IMR-90 (cell line): ENCODE results near the gene IMP3. TPM values are rescaled to one million over a fixed set of nuclear protein-coding genes. Genes with fewer than 3 reads are reported as not detected.
A peak's percentile ranks its signal among the peaks of the same experiment; 100 is the strongest.

Experiments used
- ATAC-seq: fragments of 200-7000 bp; cut with Tn5 transposase; 2 replicates; pipeline ENCODE4 v1.9.1; 2020; ENCODE audit warnings: low read depth, mild to moderate bottlenecking, moderate library complexity
- BruUV-seq: library from RNA; stranded (reverse); fragments of 400-500 nt; replicated peaks from 2 replicates; lab custom pipeline; 2021; lab: Mats Ljungman, UMichigan
- CTCF ChIA-PET: fragments of 300-600 bp; formaldehyde crosslinking; extraction: SDS; loops from one replicate; lab custom pipeline; 2021; ENCODE audit warnings: antibody characterized with exemption; lab: Yijun Ruan, JAX
- POLR2A ChIA-PET: fragments of 300-600 bp; sonication (Branson Sonifier 250); formaldehyde crosslinking; loops from one replicate; lab custom pipeline; 2022; ENCODE audit warnings: antibody characterized with exemption; ENCODE audit not compliant: unreplicated experiment; lab: Charles Lee
- DNase-seq: peaks from one replicate; pipeline ENCODE4 v3.0.0; 2013
- H2AFZ ChIP-seq: replicated peaks from 2 replicates; pipeline ENCODE3; 2013; ENCODE audit warnings: low read length, mild to moderate bottlenecking; ENCODE audit not compliant: poor library complexity
- H2AK5ac ChIP-seq: 2 replicates; pipeline ENCODE4 v1.6.1; 2013; ENCODE audit warnings: low read depth, low read length, inconsistent platforms
- H2AK9ac ChIP-seq: replicated peaks from 2 replicates; pipeline ENCODE3; 2013; ENCODE audit warnings: mild to moderate bottlenecking, low read depth, low read length, moderate library complexity; ENCODE audit not compliant: poor library complexity
- H2BK120ac ChIP-seq: 2 replicates; pipeline ENCODE4 v1.6.1; 2013; ENCODE audit warnings: low read depth, low read length, inconsistent platforms
- H2BK15ac ChIP-seq: 3 replicates; pipeline ENCODE4 v1.6.1; 2013; ENCODE audit warnings: low read depth, low read length, inconsistent platforms
- H2BK20ac ChIP-seq: 2 replicates; pipeline ENCODE4 v1.6.1; 2013; ENCODE audit warnings: low read depth, mild to moderate bottlenecking, inconsistent platforms, low read length, moderate library complexity
- H2BK5ac ChIP-seq: 2 replicates; pipeline ENCODE4 v1.6.1; 2013; ENCODE audit warnings: mild to moderate bottlenecking, low read depth, low read length, inconsistent platforms; ENCODE audit not compliant: poor library complexity, severe bottlenecking
- H3K14ac ChIP-seq: replicated peaks from 2 replicates; pipeline ENCODE4 v1.6.1; 2013; ENCODE audit warnings: low read depth, low read length, inconsistent platforms
- H3K18ac ChIP-seq: 2 replicates; pipeline ENCODE4 v1.6.1; 2013; ENCODE audit warnings: low read depth, low read length, control low read depth
- H3K23ac ChIP-seq: 2 replicates; pipeline ENCODE4 v1.6.1; 2013; ENCODE audit warnings: low read depth, low read length, inconsistent platforms
- H3K27ac ChIP-seq: 2 replicates; pipeline ENCODE4 v1.5.1; 2013; ENCODE audit warnings: mild to moderate bottlenecking, control low read depth, low read length; ENCODE audit not compliant: insufficient read depth
- H3K27me3 ChIP-seq: 2 replicates; pipeline ENCODE4 v1.6.1; 2013; ENCODE audit warnings: low read length; ENCODE audit not compliant: control insufficient read depth, insufficient read depth
- H3K36me3 ChIP-seq: 2 replicates; pipeline ENCODE4 v1.6.1; 2013; ENCODE audit warnings: low read length, mixed read lengths; ENCODE audit not compliant: control insufficient read depth, insufficient read depth
- H3K4ac ChIP-seq: 2 replicates; pipeline ENCODE4 v1.6.1; 2013; ENCODE audit warnings: low read depth, low read length, inconsistent platforms
- H3K4me1 ChIP-seq: 2 replicates; pipeline ENCODE4 v1.6.1; 2013; ENCODE audit warnings: low read length, mixed read lengths; ENCODE audit not compliant: control insufficient read depth, insufficient read depth
- H3K4me2 ChIP-seq: 2 replicates; pipeline ENCODE4 v1.6.1; 2013; ENCODE audit warnings: low read depth, mild to moderate bottlenecking, control low read depth, low read length, moderate library complexity
- H3K4me3 ChIP-seq: 2 replicates; pipeline ENCODE4 v1.5.1; 2013; ENCODE audit warnings: low read depth, mild to moderate bottlenecking, control low read depth, low read length, moderate library complexity; ENCODE audit not compliant: insufficient read depth
- H3K56ac ChIP-seq: 2 replicates; pipeline ENCODE4 v1.6.1; 2013; ENCODE audit warnings: low read length, inconsistent platforms; ENCODE audit not compliant: insufficient read depth; ENCODE audit errors: extremely low read depth
- H3K79me1 ChIP-seq, 2 experiments: 2 replicates each; pipeline ENCODE4 v1.6.1; 2013; ENCODE audit warnings: low read length in 2 of 2, inconsistent platforms in 1 of 2, low read depth in 1 of 2
- H3K9ac ChIP-seq: 2 replicates; pipeline ENCODE4 v1.6.1; 2013; ENCODE audit warnings: low read depth, low read length, control low read depth
- H3K9me1 ChIP-seq: 2 replicates; pipeline ENCODE4 v1.6.1; 2013; ENCODE audit warnings: low read length, inconsistent platforms; ENCODE audit not compliant: insufficient read depth
- H3K9me3 ChIP-seq: 2 replicates; pipeline ENCODE4 v1.6.1; 2013; ENCODE audit warnings: low read length; ENCODE audit not compliant: control insufficient read depth, insufficient read depth
- H4K20me1 ChIP-seq: 2 replicates; pipeline ENCODE4 v1.6.1; 2013; ENCODE audit warnings: low read length, inconsistent platforms; ENCODE audit not compliant: insufficient read depth
- H4K5ac ChIP-seq: 2 replicates; pipeline ENCODE4 v1.6.1; 2013; ENCODE audit warnings: mild to moderate bottlenecking, low read depth, low read length, control low read depth
- H4K8ac ChIP-seq, 2 experiments: 2 replicates each; pipeline ENCODE4 v1.6.1; 2013; ENCODE audit warnings: low read depth in 2 of 2, low read length in 2 of 2, control low read depth in 1 of 2, inconsistent platforms in 1 of 2
- H4K91ac ChIP-seq: 2 replicates; pipeline ENCODE4 v1.6.1; 2013; ENCODE audit warnings: low read depth, low read length, inconsistent platforms; ENCODE audit not compliant: insufficient read depth
- BHLHE40 ChIP-seq: fragments of 150-350 bp; IDR thresholded peaks from 2 replicates; pipeline ENCODE4 v1.6.1; 2016; ENCODE audit warnings: mild to moderate bottlenecking, low read depth, low read length
- CEBPB ChIP-seq: IDR thresholded peaks from 2 replicates; pipeline ENCODE4 v1.6.1; 2012; ENCODE audit warnings: low read depth, low read length, improper control_type of control experiment
- CHD1 ChIP-seq: IDR thresholded peaks from 2 replicates; pipeline ENCODE4 v1.6.1; 2012; ENCODE audit warnings: low read depth, low read length, improper control_type of control experiment
- ELK1 ChIP-seq: fragments of 150-350 bp; IDR thresholded peaks from 2 replicates; pipeline ENCODE4 v1.6.1; 2016; ENCODE audit warnings: low read depth, mild to moderate bottlenecking, low read length, moderate library complexity, borderline replicate concordance
- FOS ChIP-seq: fragments of 150-350 bp; IDR thresholded peaks from 2 replicates; pipeline ENCODE4 v1.6.1; 2016; ENCODE audit warnings: low read depth, low read length
- MAFK ChIP-seq: IDR thresholded peaks from 2 replicates; pipeline ENCODE4 v1.6.1; 2012; ENCODE audit warnings: low read depth, low read length, improper control_type of control experiment
- MAZ ChIP-seq: IDR thresholded peaks from 2 replicates; pipeline ENCODE4 v1.6.1; 2012; ENCODE audit warnings: low read depth, mild to moderate bottlenecking, low read length, improper control_type of control experiment, moderate library complexity, borderline replicate concordance
- MXI1 ChIP-seq: IDR thresholded peaks from 2 replicates; pipeline ENCODE4 v1.6.1; 2012; ENCODE audit warnings: low read depth, mild to moderate bottlenecking, low read length, moderate library complexity, borderline replicate concordance
- NFE2L2 ChIP-seq: fragments of 150-350 bp; IDR thresholded peaks from 2 replicates; pipeline ENCODE4 v1.6.1; 2016; ENCODE audit warnings: low read depth, mild to moderate bottlenecking, low read length
- POLR2A ChIP-seq: IDR thresholded peaks from 2 replicates; pipeline ENCODE4 v1.6.1; 2012; ENCODE audit warnings: mild to moderate bottlenecking, low read depth, low read length
- RAD21 ChIP-seq: IDR thresholded peaks from 2 replicates; pipeline ENCODE4 v1.6.1; 2012; ENCODE audit warnings: low read length, improper control_type of control experiment
- RCOR1 ChIP-seq: IDR thresholded peaks from 2 replicates; pipeline ENCODE4 v1.6.1; 2012; ENCODE audit warnings: mild to moderate bottlenecking, low read length, improper control_type of control experiment; ENCODE audit not compliant: insufficient replicate concordance
- RFX5 ChIP-seq: IDR thresholded peaks from 2 replicates; pipeline ENCODE4 v1.8.0; 2012; ENCODE audit warnings: low read depth, mild to moderate bottlenecking, low read length, moderate library complexity
- SMC3 ChIP-seq: fragments of 150-350 bp; IDR thresholded peaks from 2 replicates; pipeline ENCODE4 v1.6.1; 2016; ENCODE audit warnings: low read depth, mild to moderate bottlenecking, antibody characterized with exemption, low read length, moderate library complexity
- USF2 ChIP-seq: fragments of 150-350 bp; IDR thresholded peaks from 2 replicates; pipeline ENCODE4 v1.6.1; 2017; ENCODE audit warnings: mild to moderate bottlenecking, antibody characterized with exemption, low read length, low read depth
- WGBS, 2 experiments: methylation state at CpG; one replicate each; pipeline versions ENCODE4 v1.1.5 to v1.1.7; 2013; ENCODE audit warnings: missing lambda C conversion rate in 2 of 2; ENCODE audit not compliant: insufficient read length in 1 of 2; ENCODE audit errors: extremely low coverage in 2 of 2; 5-methylcytosine and 5-hydroxymethylcytosine counted together
- dilution Hi-C: fragments of 300-500 bp; cut with HindIII; formaldehyde crosslinking; loops from one replicate; pipeline ENCODE4 v1.14.3; 2018; ENCODE audit warnings: low sequenced_read_pairs; ENCODE audit not compliant: unreplicated experiment
- in situ Hi-C: fragments of 300-500 bp; cut with MboI; formaldehyde crosslinking; loops from 3 replicates; pipeline ENCODE4 v1.14.3; 2019; ENCODE audit warnings: low sequenced_read_pairs, inconsistent platforms, mixed read lengths
- intact Hi-C: fragments of 100-400 bp; cut with micrococcal nuclease; formaldehyde crosslinking; loops from 2 replicates; pipeline ENCODE4 v1.10.0; 2022
- polyA plus RNA-seq, 3 experiments: library from polyadenylated mRNA; depleted of rRNA; stranded (reverse); fragments of >200 nt; gene quantifications; 2 replicates each; pipeline ENCODE4 v1.2.3, GENCODE V29; 2012; ENCODE audit warnings: low replicate concordance in 1 of 3
- total RNA-seq: library from RNA; depleted of rRNA; stranded (reverse); fragments of >200 nt; gene quantifications from 2 replicates; pipeline ENCODE4 v1.2.3, GENCODE V29; 2012
- TF ChIP-seq, protein P1 (sequence below): conservative IDR thresholded peaks from 2 replicates; pipeline ENCODE4 v1.5.1; 2012; ENCODE audit warnings: mild to moderate bottlenecking, low read depth, low read length, improper control_type of control experiment

IMP3 gene
- total and polyA plus RNA-seq, 2 of the 4 experiments (the other 2 are of a cell fraction), result 42.1 to 59.3 TPM

DNA sequence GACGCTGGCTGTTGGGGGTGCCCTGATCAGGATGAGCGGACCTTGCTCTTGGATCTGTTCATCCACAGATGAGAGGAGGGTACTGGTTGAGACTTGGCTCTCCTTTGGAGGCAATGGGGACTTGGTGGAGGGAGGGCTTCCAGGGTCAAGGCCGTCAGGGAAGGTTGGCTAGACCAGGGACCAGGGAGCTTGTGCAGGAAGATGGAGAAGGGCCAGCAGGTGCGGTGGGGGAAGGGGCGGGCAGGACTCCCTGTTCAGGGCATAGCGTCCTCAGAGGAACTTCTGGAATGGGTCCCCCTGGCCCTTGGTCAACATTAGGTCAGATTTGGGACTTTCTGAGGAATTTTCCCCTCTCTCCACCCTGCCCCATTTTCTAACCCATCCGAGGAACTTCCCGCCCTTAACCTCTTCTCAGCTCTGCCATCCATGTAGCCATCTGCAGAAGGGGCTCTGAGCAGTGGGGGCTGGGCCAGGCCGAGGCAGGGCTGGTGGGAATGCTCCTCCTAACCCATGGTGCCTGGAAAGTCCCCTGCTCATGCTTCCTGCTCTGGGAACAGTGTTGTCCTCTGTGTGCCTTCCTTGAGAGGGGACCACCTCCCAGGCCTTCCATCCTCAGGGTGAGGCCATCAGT is 19.2 kb upstream of the IMP3 start:
- Histone ChIP-seq H3K79me1 (peaks cover 17 to 92% of the 10 kb centered on the region in 2 experiments), H3K9me3 (no peaks in the 10 kb centered on the region), H4K5ac (no peak overlapping the region), H2BK20ac (no peak overlapping the region), H4K91ac (no peak overlapping the region), H2BK120ac (no peak overlapping the region), H3K4me3 (no peak overlapping the region), H3K27me3 (no peaks in the 10 kb centered on the region), H2AK9ac (peak overlapping the region; percentile 70), H3K9ac (no peak overlapping the region), H3K4me1 (peaks cover 24% of the 10 kb centered on the region), H4K8ac (no peak overlapping the region), H3K14ac (no peak overlapping the region), H3K4me2 (no peak overlapping the region), H2BK5ac (peak overlapping the region; percentile 12), H3K56ac (no peak overlapping the region), H3K18ac (no peak overlapping the region), H3K4ac (0 out of 2 replicates have a peak overlapping the region, but pooled peaks have one; percentile 18), H3K27ac (no peak overlapping the region), H3K23ac (no peak overlapping the region), H3K9me1 (peaks cover 38% of the 10 kb centered on the region), H3K36me3 (peaks cover 51% of the 10 kb centered on the region), H2BK15ac (no peak overlapping the region), H2AFZ (no peak overlapping the region), H2AK5ac (peak overlapping the region; percentile 68), H4K20me1 (peaks cover 50% of the 10 kb centered on the region)
- BruUV-seq, result no TSS peak
- POLR2A ChIA-PET, result no interaction called here
- intact Hi-C loops, result no loop called here
- CTCF ChIA-PET, result no interaction called here
- dilution Hi-C loops, result no loop called here
- DNase-seq (no peak), ATAC-seq (no peak)
- WGBS, 2 experiments, result 90% methylated on average over 3 of the region's 9 CpGs; no CpG with 5 or more reads in 1 of the 2 experiments
- no peak for TF ChIP-seq SMC3
- TF ChIP-seq, protein P1, sequence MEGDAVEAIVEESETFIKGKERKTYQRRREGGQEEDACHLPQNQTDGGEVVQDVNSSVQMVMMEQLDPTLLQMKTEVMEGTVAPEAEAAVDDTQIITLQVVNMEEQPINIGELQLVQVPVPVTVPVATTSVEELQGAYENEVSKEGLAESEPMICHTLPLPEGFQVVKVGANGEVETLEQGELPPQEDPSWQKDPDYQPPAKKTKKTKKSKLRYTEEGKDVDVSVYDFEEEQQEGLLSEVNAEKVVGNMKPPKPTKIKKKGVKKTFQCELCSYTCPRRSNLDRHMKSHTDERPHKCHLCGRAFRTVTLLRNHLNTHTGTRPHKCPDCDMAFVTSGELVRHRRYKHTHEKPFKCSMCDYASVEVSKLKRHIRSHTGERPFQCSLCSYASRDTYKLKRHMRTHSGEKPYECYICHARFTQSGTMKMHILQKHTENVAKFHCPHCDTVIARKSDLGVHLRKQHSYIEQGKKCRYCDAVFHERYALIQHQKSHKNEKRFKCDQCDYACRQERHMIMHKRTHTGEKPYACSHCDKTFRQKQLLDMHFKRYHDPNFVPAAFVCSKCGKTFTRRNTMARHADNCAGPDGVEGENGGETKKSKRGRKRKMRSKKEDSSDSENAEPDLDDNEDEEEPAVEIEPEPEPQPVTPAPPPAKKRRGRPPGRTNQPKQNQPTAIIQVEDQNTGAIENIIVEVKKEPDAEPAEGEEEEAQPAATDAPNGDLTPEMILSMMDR, result no peak
- no peak for TF ChIP-seq MXI1
- no peak for TF ChIP-seq MAFK
- no peak for TF ChIP-seq POLR2A
- TF ChIP-seq CEBPB, result no peak
- no peak for TF ChIP-seq RFX5
- TF ChIP-seq USF2, result no peak
- TF ChIP-seq RAD21, result no peak
- TF ChIP-seq MAZ, result no peak
- TF ChIP-seq FOS, result no peak
- no peak for TF ChIP-seq CHD1
- TF ChIP-seq NFE2L2, result no peak
- no peak for TF ChIP-seq BHLHE40
- TF ChIP-seq ELK1, result no peak
- no peak for TF ChIP-seq RCOR1
- in situ Hi-C loops, result no loop called here
